Panc1 (cell line): ENCODE results near the gene DAND5. TPM values are rescaled to one million over a fixed set of nuclear protein-coding genes. Genes with fewer than 3 reads are reported as not detected.

Experiments
- ATAC-seq: fragments of 200-7000 bp; cut with Tn5 transposase; 2 replicates; pipeline ENCODE4 v1.9.1; 2020; ENCODE audit warnings: mild to moderate bottlenecking, moderate library complexity
- BruUV-seq: library from RNA; stranded (reverse); fragments of 400-500 nt; replicated peaks from 2 replicates; lab custom pipeline; 2021; lab: Mats Ljungman, UMichigan
- CTCF ChIA-PET: fragments of 300-600 bp; sonication (Branson Sonifier 250); formaldehyde crosslinking; loops from one replicate; lab custom pipeline; 2022; ENCODE audit warnings: antibody characterized with exemption; lab: Charles Lee
- POLR2A ChIA-PET: fragments of 300-600 bp; sonication (Branson Sonifier 250); formaldehyde crosslinking; loops from one replicate; lab custom pipeline; 2022; ENCODE audit warnings: antibody characterized with exemption; lab: Charles Lee
- DNase-seq: peaks from one replicate; pipeline ENCODE4 v3.0.0-alpha.2; 2010; ENCODE audit warnings: low read depth, low spot score
- H3K27ac ChIP-seq: 2 replicates; pipeline ENCODE4 v1.5.1; 2011; ENCODE audit warnings: mild to moderate bottlenecking, low read length, inconsistent platforms
- H3K27me3 ChIP-seq: fragments of 200-500 bp; sonication (Bioruptor generic); 2 replicates; pipeline ENCODE4 v1.6.0; 2014; ENCODE audit warnings: low read length, inconsistent platforms; ENCODE audit not compliant: control insufficient read depth, insufficient read depth
- H3K36me3 ChIP-seq: fragments of 200-500 bp; sonication (Bioruptor generic); 2 replicates; pipeline ENCODE4 v1.5.1; 2014; ENCODE audit warnings: inconsistent platforms, mild to moderate bottlenecking, low read length, moderate library complexity; ENCODE audit not compliant: control insufficient read depth, insufficient read depth
- H3K4me1 ChIP-seq: 2 replicates; pipeline ENCODE4 v1.5.1; 2011; ENCODE audit warnings: inconsistent platforms, mild to moderate bottlenecking, low read length, moderate library complexity; ENCODE audit not compliant: control insufficient read depth, insufficient read depth
- H3K4me3 ChIP-seq, 2 experiments: 2 replicates each; pipeline ENCODE4 v1.5.1; 2011 to 2012; ENCODE audit warnings: low read depth in 2 of 2, low read length in 2 of 2, mild to moderate bottlenecking in 2 of 2, inconsistent platforms in 1 of 2, moderate library complexity in 1 of 2
- H3K9me3 ChIP-seq: fragments of 200-500 bp; sonication (Bioruptor generic); 2 replicates; pipeline ENCODE4 v1.5.1; 2014; ENCODE audit warnings: low read depth, mild to moderate bottlenecking, inconsistent platforms, low read length, moderate library complexity; ENCODE audit not compliant: control insufficient read depth, insufficient read depth
- POLR2AphosphoS5 ChIP-seq: IDR thresholded peaks from 2 replicates; pipeline ENCODE4 v1.6.1; 2012; ENCODE audit warnings: mild to moderate bottlenecking, low read depth, low read length, moderate library complexity
- SIN3A ChIP-seq: IDR thresholded peaks from 2 replicates; pipeline ENCODE4 v1.6.1; 2012; ENCODE audit warnings: low read depth, mild to moderate bottlenecking, low read length, moderate library complexity, borderline replicate concordance; ENCODE audit not compliant: insufficient read depth
- TCF7L2 ChIP-seq: IDR thresholded peaks from 2 replicates; pipeline ENCODE4 v1.6.1; 2011; ENCODE audit warnings: mild to moderate bottlenecking, low read depth, low read length, inconsistent platforms
- in situ Hi-C: cut with HindIII; loops from 2 replicates; pipeline ENCODE4 v1.10.0; 2016; ENCODE audit warnings: low sequenced_read_pairs, low pct_unique_long_range_greater_than_20kb
- intact Hi-C: fragments of 100-400 bp; cut with micrococcal nuclease; formaldehyde crosslinking; loops from one replicate; pipeline ENCODE4 v1.10.0; 2022; ENCODE audit not compliant: unreplicated experiment
- total RNA-seq: library from RNA; stranded (reverse); gene quantifications from one replicate; pipeline ENCODE4 v1.2.1, GENCODE V29; 2021; ENCODE audit not compliant: unreplicated experiment
- TF ChIP-seq, protein P1 (sequence below): fragments of 450-650 bp; IDR thresholded peaks from 2 replicates; pipeline ENCODE4 v1.5.1; 2017; ENCODE audit warnings: mild to moderate bottlenecking
- TF ChIP-seq, protein P2 (sequence below), 2 experiments: IDR thresholded peaks; 2 replicates each; pipeline ENCODE4 v1.6.1; 2011 to 2012; ENCODE audit warnings: low read depth in 2 of 2, control low read depth in 1 of 2, low read length in 1 of 2, mild to moderate bottlenecking in 1 of 2, moderate library complexity in 1 of 2; ENCODE audit not compliant: insufficient read depth in 1 of 2

DAND5 gene
- total RNA-seq, 1 experiment from 2014 or later, result 0.54 TPM

DNA sequence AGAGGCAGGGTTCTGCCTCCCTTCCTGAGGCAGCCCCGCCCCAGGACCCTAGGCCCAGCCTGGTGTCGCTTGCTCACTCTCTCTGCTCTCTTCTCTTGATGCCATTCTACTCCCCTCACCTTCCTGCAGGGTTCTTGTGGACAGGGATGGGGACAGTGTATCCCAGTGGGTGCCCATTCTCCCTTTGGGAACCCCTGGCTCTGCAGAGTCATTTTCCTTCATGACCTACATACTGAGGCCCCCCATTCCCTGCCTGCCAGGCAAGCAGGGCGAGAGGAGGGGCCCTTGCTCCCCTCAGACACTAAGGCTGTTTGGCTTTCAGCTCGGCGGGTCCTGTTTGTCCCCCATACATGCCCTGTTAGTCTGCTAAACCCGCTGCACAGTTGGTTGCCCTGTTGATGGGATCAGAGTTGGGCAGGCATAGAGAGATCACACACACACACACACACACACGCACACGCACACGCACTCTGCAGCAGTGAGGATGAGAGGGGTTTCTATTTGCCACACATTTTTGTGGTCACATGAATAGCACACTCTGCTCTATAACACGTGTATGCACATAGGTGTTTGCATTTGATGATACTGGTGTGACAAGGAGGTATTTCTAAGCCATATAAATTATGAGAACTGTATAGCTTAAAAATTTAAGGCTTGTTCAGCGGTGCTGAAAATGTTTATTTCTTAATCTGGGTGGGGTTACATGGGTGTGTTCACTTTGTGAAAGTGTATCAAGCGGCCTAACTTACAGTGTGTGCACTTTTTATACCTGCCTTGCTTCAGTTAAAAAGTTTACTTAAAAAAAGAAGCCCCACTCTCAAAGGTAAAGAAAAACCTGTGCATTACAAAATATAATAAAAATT lies 46.2 kb downstream of the DAND5 start:
- BruUV-seq, result no TSS peak
- Histone ChIP-seq H3K27me3 (no peaks in the 10 kb centered on the region), H3K27ac (peak overlapping the region; percentile 99), H3K9me3 (no peaks in the 10 kb centered on the region), H3K4me3 (peak overlapping the region in 1 of 2 experiments; percentile 53; a peak in 2 of 4 replicates), H3K36me3 (no peaks in the 10 kb centered on the region), H3K4me1 (peaks cover 64% of the 10 kb centered on the region)
- in situ Hi-C loops, result no loop called here
- POLR2A ChIA-PET, result no interaction called here
- ATAC-seq (peak; percentile 29), DNase-seq (no peak)
- intact Hi-C loops, result no loop called here
- TF ChIP-seq TCF7L2 (no peak), SIN3A (no peak), POLR2AphosphoS5 (no peak)
- TF ChIP-seq, protein P1, sequence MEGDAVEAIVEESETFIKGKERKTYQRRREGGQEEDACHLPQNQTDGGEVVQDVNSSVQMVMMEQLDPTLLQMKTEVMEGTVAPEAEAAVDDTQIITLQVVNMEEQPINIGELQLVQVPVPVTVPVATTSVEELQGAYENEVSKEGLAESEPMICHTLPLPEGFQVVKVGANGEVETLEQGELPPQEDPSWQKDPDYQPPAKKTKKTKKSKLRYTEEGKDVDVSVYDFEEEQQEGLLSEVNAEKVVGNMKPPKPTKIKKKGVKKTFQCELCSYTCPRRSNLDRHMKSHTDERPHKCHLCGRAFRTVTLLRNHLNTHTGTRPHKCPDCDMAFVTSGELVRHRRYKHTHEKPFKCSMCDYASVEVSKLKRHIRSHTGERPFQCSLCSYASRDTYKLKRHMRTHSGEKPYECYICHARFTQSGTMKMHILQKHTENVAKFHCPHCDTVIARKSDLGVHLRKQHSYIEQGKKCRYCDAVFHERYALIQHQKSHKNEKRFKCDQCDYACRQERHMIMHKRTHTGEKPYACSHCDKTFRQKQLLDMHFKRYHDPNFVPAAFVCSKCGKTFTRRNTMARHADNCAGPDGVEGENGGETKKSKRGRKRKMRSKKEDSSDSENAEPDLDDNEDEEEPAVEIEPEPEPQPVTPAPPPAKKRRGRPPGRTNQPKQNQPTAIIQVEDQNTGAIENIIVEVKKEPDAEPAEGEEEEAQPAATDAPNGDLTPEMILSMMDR, result no peak
- TF ChIP-seq, protein P2, sequence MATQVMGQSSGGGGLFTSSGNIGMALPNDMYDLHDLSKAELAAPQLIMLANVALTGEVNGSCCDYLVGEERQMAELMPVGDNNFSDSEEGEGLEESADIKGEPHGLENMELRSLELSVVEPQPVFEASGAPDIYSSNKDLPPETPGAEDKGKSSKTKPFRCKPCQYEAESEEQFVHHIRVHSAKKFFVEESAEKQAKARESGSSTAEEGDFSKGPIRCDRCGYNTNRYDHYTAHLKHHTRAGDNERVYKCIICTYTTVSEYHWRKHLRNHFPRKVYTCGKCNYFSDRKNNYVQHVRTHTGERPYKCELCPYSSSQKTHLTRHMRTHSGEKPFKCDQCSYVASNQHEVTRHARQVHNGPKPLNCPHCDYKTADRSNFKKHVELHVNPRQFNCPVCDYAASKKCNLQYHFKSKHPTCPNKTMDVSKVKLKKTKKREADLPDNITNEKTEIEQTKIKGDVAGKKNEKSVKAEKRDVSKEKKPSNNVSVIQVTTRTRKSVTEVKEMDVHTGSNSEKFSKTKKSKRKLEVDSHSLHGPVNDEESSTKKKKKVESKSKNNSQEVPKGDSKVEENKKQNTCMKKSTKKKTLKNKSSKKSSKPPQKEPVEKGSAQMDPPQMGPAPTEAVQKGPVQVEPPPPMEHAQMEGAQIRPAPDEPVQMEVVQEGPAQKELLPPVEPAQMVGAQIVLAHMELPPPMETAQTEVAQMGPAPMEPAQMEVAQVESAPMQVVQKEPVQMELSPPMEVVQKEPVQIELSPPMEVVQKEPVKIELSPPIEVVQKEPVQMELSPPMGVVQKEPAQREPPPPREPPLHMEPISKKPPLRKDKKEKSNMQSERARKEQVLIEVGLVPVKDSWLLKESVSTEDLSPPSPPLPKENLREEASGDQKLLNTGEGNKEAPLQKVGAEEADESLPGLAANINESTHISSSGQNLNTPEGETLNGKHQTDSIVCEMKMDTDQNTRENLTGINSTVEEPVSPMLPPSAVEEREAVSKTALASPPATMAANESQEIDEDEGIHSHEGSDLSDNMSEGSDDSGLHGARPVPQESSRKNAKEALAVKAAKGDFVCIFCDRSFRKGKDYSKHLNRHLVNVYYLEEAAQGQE (IDR thresholded peaks at IDR 0.05; ENCODE audit: insufficient read depth in 1 of 2, low read depth in 2 of 2, low read length in 1 of 2), result no peak
- CTCF ChIA-PET, result no interaction called here

DNA sequence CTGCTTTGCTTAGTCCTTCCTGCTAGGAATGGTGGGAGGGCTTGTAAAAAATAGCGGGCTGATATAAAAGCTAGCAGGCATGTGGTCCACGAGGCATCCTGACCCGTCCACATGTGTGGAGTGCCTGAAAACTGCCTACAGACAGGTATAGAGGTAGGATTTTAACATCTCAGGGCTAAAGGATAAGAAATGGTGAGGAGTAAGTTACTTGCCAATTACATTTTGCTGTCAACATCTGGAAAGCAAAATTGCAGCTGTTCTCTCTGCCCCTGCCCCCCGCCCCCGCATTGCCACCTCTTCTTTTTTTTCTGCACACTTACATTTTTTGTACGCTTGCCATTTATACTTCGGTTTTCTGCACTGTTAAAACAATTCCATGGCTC lies 46.9 kb downstream of the DAND5 start:
- intact Hi-C loops, result no loop called here
- Histone ChIP-seq H3K4me1 (peaks cover 64% of the 10 kb centered on the region), H3K27me3 (no peaks in the 10 kb centered on the region), H3K4me3 (peak overlapping the region; percentile 24 to 53; a peak in 3 of 4 replicates), H3K27ac (peak overlapping the region; percentile 99), H3K9me3 (no peaks in the 10 kb centered on the region), H3K36me3 (no peaks in the 10 kb centered on the region)
- ChIA-PET CTCF (no interaction called here), POLR2A (no interaction called here)
- BruUV-seq, result TSS peak; percentile 5
- in situ Hi-C loops, result no loop called here
- TF ChIP-seq, protein P1, result no peak
- TF ChIP-seq TCF7L2, result no peak
- TF ChIP-seq SIN3A, result no peak
- TF ChIP-seq, protein P2 (IDR thresholded peaks at IDR 0.05; ENCODE audit: insufficient read depth in 1 of 2, low read depth in 2 of 2, low read length in 1 of 2), result no peak
- TF ChIP-seq POLR2AphosphoS5, result no peak
- DNase-seq (no peak), ATAC-seq (no peak)
